ENCODE data around the gene MDM1.

DNA sequence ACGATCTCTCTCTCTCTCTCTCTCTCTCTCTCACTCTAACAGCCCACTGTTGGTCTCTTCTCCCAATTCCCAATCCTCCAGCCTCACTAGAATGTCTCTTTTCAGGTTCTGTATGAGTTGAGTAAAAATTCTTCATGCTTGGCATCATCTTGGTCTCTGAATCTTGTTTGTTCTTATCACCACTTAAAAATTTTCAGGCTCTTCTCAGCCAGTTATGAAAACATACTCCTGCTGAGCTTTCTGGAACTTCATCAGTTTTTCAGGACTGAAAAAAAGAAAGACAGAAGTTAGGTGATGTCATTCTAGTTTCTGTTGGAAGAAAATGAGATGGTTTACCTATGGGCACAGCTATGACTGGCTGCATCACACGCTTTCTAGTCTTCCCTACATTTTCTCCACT is 67.3 kb downstream of the MDM1 start:
- no peak for TF ChIP-seq CTCF (conservative IDR thresholded peaks at IDR 0.05)
- TF ChIP-seq EZH2 (IDR thresholded peaks at IDR 0.05; ENCODE audit: low read depth), result no peak
